ENCODE measurements around the gene METAP1.

METAP1 gene

GRCh38 chr4:98959411-98959810 is 36.1 kb upstream of the METAP1 start:
- H2AFZ ChIP-seq (ENCODE audit: low read length) = no peak overlapping the region
- no peak overlapping the region for H3K4me3 ChIP-seq (ENCODE audit: low read length)
- DNase-seq = no peak
- H3K9ac ChIP-seq (ENCODE audit: low read length) = no peak overlapping the region
- TF ChIP-seq EZH2 (optimal IDR thresholded peaks at IDR 0.05; ENCODE audit: low read depth, low read length) = no peak
- TF ChIP-seq EZH2phosphoT487 (IDR thresholded peaks at IDR 0.05; ENCODE audit: low read length) = no peak
- TF ChIP-seq CTCF (IDR thresholded peaks at IDR 0.05; ENCODE audit: low read length) = no peak
- no peak overlapping the region for H3K27ac ChIP-seq (ENCODE audit: low read length)
- H3K79me2 ChIP-seq (ENCODE audit: low read length) = no peaks in the 10 kb centered on the region
- H3K36me3 ChIP-seq (replicated peaks; ENCODE audit: insufficient read depth, low read length) = no peaks in the 10 kb centered on the region
- H3K9me2 ChIP-seq (replicated peaks; ENCODE audit: insufficient read depth, low read length) = no peaks in the 10 kb centered on the region
- H3F3A ChIP-seq (ENCODE audit: insufficient read depth, low read length) = no peaks in the 10 kb centered on the region
- no peak overlapping the region for H3K4me2 ChIP-seq (ENCODE audit: low read depth, low read length)
- H3K9me3 ChIP-seq (replicated peaks; ENCODE audit: insufficient read depth, low read length) = no peaks in the 10 kb centered on the region
- H3K27me3 ChIP-seq (replicated peaks; ENCODE audit: insufficient read depth, low read length) = no peaks in the 10 kb centered on the region
- H3K4me1 ChIP-seq (ENCODE audit: low read length) = no peaks in the 10 kb centered on the region
- H4K20me1 ChIP-seq (ENCODE audit: insufficient read depth, low read length) = no peaks in the 10 kb centered on the region

GRCh38 chr4:98961770-98962169 is 33.8 kb upstream of the METAP1 start:
- TF ChIP-seq CTCF (IDR thresholded peaks at IDR 0.05; ENCODE audit: low read length) = no peak

GRCh38 chr4:98963538-98964433 is 31.7 kb upstream of the METAP1 start:
- Histone ChIP-seq H3K27me3 (replicated peaks; ENCODE audit: insufficient read depth, low read length) (no peaks in the 10 kb centered on the region), H3K4me1 (ENCODE audit: low read length) (no peaks in the 10 kb centered on the region), H3K9me2 (replicated peaks; ENCODE audit: insufficient read depth, low read length) (no peaks in the 10 kb centered on the region), H3K9ac (ENCODE audit: low read length) (no peak overlapping the region), H3K9me3 (replicated peaks; ENCODE audit: insufficient read depth, low read length) (no peaks in the 10 kb centered on the region), H3F3A (ENCODE audit: insufficient read depth, low read length) (no peaks in the 10 kb centered on the region), H3K4me2 (ENCODE audit: low read depth, low read length) (no peak overlapping the region), H2AFZ (ENCODE audit: low read length) (no peak overlapping the region), H4K20me1 (ENCODE audit: insufficient read depth, low read length) (no peaks in the 10 kb centered on the region), H3K27ac (ENCODE audit: low read length) (no peak overlapping the region), H3K4me3 (ENCODE audit: low read length) (no peak overlapping the region), H3K79me2 (ENCODE audit: low read length) (no peaks in the 10 kb centered on the region), H3K36me3 (replicated peaks; ENCODE audit: insufficient read depth, low read length) (no peaks in the 10 kb centered on the region)
- no peak for DNase-seq
- TF ChIP-seq CTCF (IDR thresholded peaks at IDR 0.05; ENCODE audit: low read length) = no peak
- no peak for TF ChIP-seq EZH2 (optimal IDR thresholded peaks at IDR 0.05; ENCODE audit: low read depth, low read length)
- no peak for TF ChIP-seq EZH2phosphoT487 (IDR thresholded peaks at IDR 0.05; ENCODE audit: low read length)

More at GRCh38 chr4:98961770-98962169, 33.8 kb upstream of the METAP1 start:
- H4K20me1 ChIP-seq (ENCODE audit: insufficient read depth, low read length) = no peaks in the 10 kb centered on the region
- no peak overlapping the region for H3K4me3 ChIP-seq (ENCODE audit: low read length)
- H3K79me2 ChIP-seq (ENCODE audit: low read length) = no peaks in the 10 kb centered on the region
- no peaks in the 10 kb centered on the region for H3K9me3 ChIP-seq (replicated peaks; ENCODE audit: insufficient read depth, low read length)
- no peak overlapping the region for H3K9ac ChIP-seq (ENCODE audit: low read length)
- no peak for DNase-seq
- no peaks in the 10 kb centered on the region for H3F3A ChIP-seq (ENCODE audit: insufficient read depth, low read length)
- H3K4me1 ChIP-seq (ENCODE audit: low read length) = no peaks in the 10 kb centered on the region
- H2AFZ ChIP-seq (ENCODE audit: low read length) = no peak overlapping the region
- H3K9me2 ChIP-seq (replicated peaks; ENCODE audit: insufficient read depth, low read length) = no peaks in the 10 kb centered on the region
- no peak overlapping the region for H3K27ac ChIP-seq (ENCODE audit: low read length)
- H3K27me3 ChIP-seq (replicated peaks; ENCODE audit: insufficient read depth, low read length) = no peaks in the 10 kb centered on the region
- no peaks in the 10 kb centered on the region for H3K36me3 ChIP-seq (replicated peaks; ENCODE audit: insufficient read depth, low read length)
- H3K4me2 ChIP-seq (ENCODE audit: low read depth, low read length) = no peak overlapping the region
